ENCODE results near the gene PSME4.

GRCh38 chr2:53945538-53945937, 25.3 kb downstream of the PSME4 start:
- TF ChIP-seq, protein P1, sequence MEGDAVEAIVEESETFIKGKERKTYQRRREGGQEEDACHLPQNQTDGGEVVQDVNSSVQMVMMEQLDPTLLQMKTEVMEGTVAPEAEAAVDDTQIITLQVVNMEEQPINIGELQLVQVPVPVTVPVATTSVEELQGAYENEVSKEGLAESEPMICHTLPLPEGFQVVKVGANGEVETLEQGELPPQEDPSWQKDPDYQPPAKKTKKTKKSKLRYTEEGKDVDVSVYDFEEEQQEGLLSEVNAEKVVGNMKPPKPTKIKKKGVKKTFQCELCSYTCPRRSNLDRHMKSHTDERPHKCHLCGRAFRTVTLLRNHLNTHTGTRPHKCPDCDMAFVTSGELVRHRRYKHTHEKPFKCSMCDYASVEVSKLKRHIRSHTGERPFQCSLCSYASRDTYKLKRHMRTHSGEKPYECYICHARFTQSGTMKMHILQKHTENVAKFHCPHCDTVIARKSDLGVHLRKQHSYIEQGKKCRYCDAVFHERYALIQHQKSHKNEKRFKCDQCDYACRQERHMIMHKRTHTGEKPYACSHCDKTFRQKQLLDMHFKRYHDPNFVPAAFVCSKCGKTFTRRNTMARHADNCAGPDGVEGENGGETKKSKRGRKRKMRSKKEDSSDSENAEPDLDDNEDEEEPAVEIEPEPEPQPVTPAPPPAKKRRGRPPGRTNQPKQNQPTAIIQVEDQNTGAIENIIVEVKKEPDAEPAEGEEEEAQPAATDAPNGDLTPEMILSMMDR (IDR thresholded peaks at IDR 0.05), result no peak
- TF ChIP-seq POLR2A (IDR thresholded peaks at IDR 0.05), result no peak

Data from vagina (tissue), 2 donors.